ENCODE data around the gene GOSR2.
"Not testable (repeated sequence)": the region's sequence is repeated elsewhere in the genome, so short reads cannot be mapped to it uniquely, and the experiment has no call there.

The GOSR2 gene

GRCh38 chr17:46916211-46916610 lies 6.7 kb upstream of the GOSR2 start:
- Histone ChIP-seq H3K27me3 (ENCODE audit: insufficient read depth, low read length, poor library complexity) (no peaks in the 10 kb centered on the region), H2BK15ac (replicated peaks; ENCODE audit: low read depth) (no peak overlapping the region), H4K8ac (ENCODE audit: low read depth, low read length) (no peak overlapping the region), H3K56ac (ENCODE audit: low read length) (no peak overlapping the region), H3K36me3 (ENCODE audit: control insufficient read depth, insufficient read depth, low read length) (no peaks in the 10 kb centered on the region), H3K4me2 (ENCODE audit: low read length) (no peak overlapping the region), H3K23ac (ENCODE audit: low read length) (no peak overlapping the region), H3K4me3 (ENCODE audit: low read length) (no peak overlapping the region), H2BK120ac (ENCODE audit: low read depth, low read length) (no peak overlapping the region), H2BK5ac (ENCODE audit: low read length) (no peak overlapping the region), H3K27ac (ENCODE audit: low read depth, low read length) (no peak overlapping the region), H3K18ac (ENCODE audit: low read length) (no peak overlapping the region), H3K79me2 (ENCODE audit: control insufficient read depth, insufficient read depth, low read length) (no peaks in the 10 kb centered on the region), H3K4ac (ENCODE audit: low read depth, low read length) (no peak overlapping the region), H3K9ac (ENCODE audit: low read length) (no peak overlapping the region), H2AK5ac (ENCODE audit: low read length) (no peak overlapping the region), H3K4me1 (ENCODE audit: control insufficient read depth, low read depth, low read length) (no peaks in the 10 kb centered on the region), H4K5ac (ENCODE audit: low read length) (no peak overlapping the region), H3K79me1 (ENCODE audit: low read length) (no peaks in the 10 kb centered on the region)
- WGBS (ENCODE audit: extremely low coverage, insufficient coverage, low lambda C conversion rate): no CpG with 5 or more reads among the region's 2 CpGs
- DNase-seq: no peak

DNA sequence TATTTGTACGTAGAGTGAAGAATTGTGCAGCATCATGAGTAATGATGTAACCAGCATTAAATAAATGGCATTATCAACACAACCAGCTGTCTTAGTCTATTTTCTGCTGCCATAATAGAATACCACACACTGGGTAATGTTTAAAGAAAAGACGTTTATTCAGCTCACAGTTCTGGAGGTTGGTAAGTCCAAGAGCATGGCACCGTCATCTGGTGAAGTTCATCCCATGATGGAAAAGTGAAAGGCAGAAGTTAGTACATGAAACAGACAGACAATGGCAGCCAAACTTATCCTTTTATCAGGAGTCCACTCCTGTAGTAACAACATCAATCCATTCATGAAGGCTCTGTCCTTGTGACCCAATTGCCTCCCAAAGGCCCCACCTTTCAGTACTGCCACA lies 6.3 kb upstream of the GOSR2 start:
- H4K8ac ChIP-seq (ENCODE audit: low read depth, low read length): no peak overlapping the region
- H3K23ac ChIP-seq (ENCODE audit: low read length): no peak overlapping the region
- no peak overlapping the region for H4K5ac ChIP-seq (ENCODE audit: low read length)
- no peak overlapping the region for H3K18ac ChIP-seq (ENCODE audit: low read length)
- H3K56ac ChIP-seq (ENCODE audit: low read length): no peak overlapping the region
- no peaks in the 10 kb centered on the region for H3K27me3 ChIP-seq (ENCODE audit: insufficient read depth, low read length, poor library complexity)
- no peak overlapping the region for H3K4me2 ChIP-seq (ENCODE audit: low read length)
- H3K4me1 ChIP-seq (ENCODE audit: control insufficient read depth, low read depth, low read length): no peaks in the 10 kb centered on the region
- no peak overlapping the region for H2AK5ac ChIP-seq (ENCODE audit: low read length)
- no CpG with 5 or more reads among the region's 3 CpGs for WGBS (ENCODE audit: extremely low coverage, insufficient coverage, low lambda C conversion rate)
- no peak overlapping the region for H2BK120ac ChIP-seq (ENCODE audit: low read depth, low read length)
- H3K4ac ChIP-seq (ENCODE audit: low read depth, low read length): no peak overlapping the region
- no peak overlapping the region for H3K9ac ChIP-seq (ENCODE audit: low read length)
- H2BK15ac ChIP-seq (replicated peaks; ENCODE audit: low read depth): no peak overlapping the region
- no peaks in the 10 kb centered on the region for H3K79me1 ChIP-seq (ENCODE audit: low read length)
- H3K27ac ChIP-seq (ENCODE audit: low read depth, low read length): no peak overlapping the region
- H3K4me3 ChIP-seq (ENCODE audit: low read length): no peak overlapping the region
- no peaks in the 10 kb centered on the region for H3K36me3 ChIP-seq (ENCODE audit: control insufficient read depth, insufficient read depth, low read length)
- H2BK5ac ChIP-seq (ENCODE audit: low read length): no peak overlapping the region
- no peak for DNase-seq
- H3K79me2 ChIP-seq (ENCODE audit: control insufficient read depth, insufficient read depth, low read length): no peaks in the 10 kb centered on the region

DNA sequence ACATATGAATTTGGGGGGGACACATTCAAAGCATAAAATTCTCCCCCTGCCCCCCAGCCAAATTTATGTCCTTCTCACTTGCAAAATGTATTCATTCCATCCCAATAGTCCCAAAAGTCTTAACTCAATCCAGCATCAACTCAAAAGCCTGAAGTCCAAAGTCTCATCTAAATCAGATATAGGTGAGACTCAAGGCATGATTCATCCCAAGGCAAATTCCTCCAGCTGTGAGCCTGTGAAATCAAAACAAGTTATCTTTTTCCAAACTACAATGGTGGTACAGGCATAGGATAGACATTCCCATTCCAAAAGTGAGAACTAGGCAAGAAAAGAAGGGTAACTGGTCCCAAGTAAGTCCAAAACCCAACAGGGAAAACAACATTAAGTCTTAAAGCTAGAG lies 5.9 kb upstream of the GOSR2 start:
- H3K18ac ChIP-seq (ENCODE audit: low read length): no peak overlapping the region
- no peaks in the 10 kb centered on the region for H3K27me3 ChIP-seq (ENCODE audit: insufficient read depth, low read length, poor library complexity)
- H3K79me2 ChIP-seq (ENCODE audit: control insufficient read depth, insufficient read depth, low read length): no peaks in the 10 kb centered on the region
- no peaks in the 10 kb centered on the region for H3K36me3 ChIP-seq (ENCODE audit: control insufficient read depth, insufficient read depth, low read length)
- no peak overlapping the region for H3K4me2 ChIP-seq (ENCODE audit: low read length)
- no peak overlapping the region for H3K23ac ChIP-seq (ENCODE audit: low read length)
- H2BK15ac ChIP-seq (replicated peaks; ENCODE audit: low read depth): no peak overlapping the region
- H2AK5ac ChIP-seq (ENCODE audit: low read length): no peak overlapping the region
- no peak overlapping the region for H3K56ac ChIP-seq (ENCODE audit: low read length)
- H3K9ac ChIP-seq (ENCODE audit: low read length): no peak overlapping the region
- H4K8ac ChIP-seq (ENCODE audit: low read depth, low read length): no peak overlapping the region
- no peak overlapping the region for H2BK5ac ChIP-seq (ENCODE audit: low read length)
- H3K4ac ChIP-seq (ENCODE audit: low read depth, low read length): no peak overlapping the region
- no peaks in the 10 kb centered on the region for H3K79me1 ChIP-seq (ENCODE audit: low read length)
- no peak overlapping the region for H2BK120ac ChIP-seq (ENCODE audit: low read depth, low read length)
- no peak for DNase-seq
- H3K4me1 ChIP-seq (ENCODE audit: control insufficient read depth, low read depth, low read length): no peaks in the 10 kb centered on the region
- H3K4me3 ChIP-seq (ENCODE audit: low read length): no peak overlapping the region
- no peak overlapping the region for H4K5ac ChIP-seq (ENCODE audit: low read length)
- no peak overlapping the region for H3K27ac ChIP-seq (ENCODE audit: low read depth, low read length)

GRCh38 chr17:46917516-46917915 lies 5.4 kb upstream of the GOSR2 start:
- Histone ChIP-seq H3K23ac (ENCODE audit: low read length) (no peak overlapping the region), H4K8ac (ENCODE audit: low read depth, low read length) (no peak overlapping the region), H2BK15ac (replicated peaks; ENCODE audit: low read depth) (no peak overlapping the region), H2BK120ac (ENCODE audit: low read depth, low read length) (no peak overlapping the region), H3K79me2 (ENCODE audit: control insufficient read depth, insufficient read depth, low read length) (no peaks in the 10 kb centered on the region), H3K27ac (ENCODE audit: low read depth, low read length) (no peak overlapping the region), H2AK5ac (ENCODE audit: low read length) (no peak overlapping the region), H4K5ac (ENCODE audit: low read length) (no peak overlapping the region), H3K79me1 (ENCODE audit: low read length) (no peaks in the 10 kb centered on the region), H3K4me3 (ENCODE audit: low read length) (no peak overlapping the region), H3K9ac (ENCODE audit: low read length) (no peak overlapping the region), H3K56ac (ENCODE audit: low read length) (no peak overlapping the region), H3K4me2 (ENCODE audit: low read length) (no peak overlapping the region), H3K4ac (ENCODE audit: low read depth, low read length) (no peak overlapping the region), H3K18ac (ENCODE audit: low read length) (no peak overlapping the region), H2BK5ac (ENCODE audit: low read length) (no peak overlapping the region), H3K4me1 (ENCODE audit: control insufficient read depth, low read depth, low read length) (no peaks in the 10 kb centered on the region), H3K36me3 (ENCODE audit: control insufficient read depth, insufficient read depth, low read length) (no peaks in the 10 kb centered on the region), H3K27me3 (ENCODE audit: insufficient read depth, low read length, poor library complexity) (no peaks in the 10 kb centered on the region)
- WGBS (ENCODE audit: extremely low coverage, insufficient coverage, low lambda C conversion rate): no CpG with 5 or more reads among the region's 4 CpGs
- no peak for DNase-seq

- H2BK15ac ChIP-seq (replicated peaks; ENCODE audit: low read depth); H3K4ac ChIP-seq (ENCODE audit: low read depth, low read length); H2AK5ac ChIP-seq (ENCODE audit: low read length); H3K27me3 ChIP-seq (ENCODE audit: insufficient read depth, low read length, poor library complexity); H2BK120ac ChIP-seq (ENCODE audit: low read depth, low read length); H3K4me2 ChIP-seq (ENCODE audit: low read length); DNase-seq; H3K56ac ChIP-seq (ENCODE audit: low read length); H3K36me3 ChIP-seq (ENCODE audit: control insufficient read depth, insufficient read depth, low read length); H3K9ac ChIP-seq (ENCODE audit: low read length); H3K18ac ChIP-seq (ENCODE audit: low read length); H3K27ac ChIP-seq (ENCODE audit: low read depth, low read length); H2BK5ac ChIP-seq (ENCODE audit: low read length); H4K5ac ChIP-seq (ENCODE audit: low read length); H3K23ac ChIP-seq (ENCODE audit: low read length); H4K8ac ChIP-seq (ENCODE audit: low read depth, low read length); H3K4me3 ChIP-seq (ENCODE audit: low read length); H3K4me1 ChIP-seq (ENCODE audit: control insufficient read depth, low read depth, low read length): not testable (repeated sequence)
- peaks cover 29% of the 10 kb centered on the region for H3K79me2 ChIP-seq (ENCODE audit: control insufficient read depth, insufficient read depth, low read length)
- H3K79me1 ChIP-seq (ENCODE audit: low read length): peaks cover 12% of the 10 kb centered on the region
- WGBS (ENCODE audit: extremely low coverage, insufficient coverage, low lambda C conversion rate): no CpG with 5 or more reads among the region's 4 CpGs
Observed at GRCh38 chr17:46921962-46922361, 998 bp upstream of the GOSR2 start.

GRCh38 chr17:46922487-46922803 lies 515 bp upstream of the GOSR2 start:
- Histone ChIP-seq H3K4me2 (ENCODE audit: low read length) (peak overlapping the region; percentile 10), H3K79me2 (ENCODE audit: control insufficient read depth, insufficient read depth, low read length) (peaks cover 32% of the 10 kb centered on the region), H3K56ac (ENCODE audit: low read length) (peak overlapping the region; percentile 95), H3K27me3 (ENCODE audit: insufficient read depth, low read length, poor library complexity) (no peaks in the 10 kb centered on the region), H3K4me3 (ENCODE audit: low read length) (peak overlapping the region; percentile 31), H4K8ac (ENCODE audit: low read depth, low read length) (no peak overlapping the region), H3K36me3 (ENCODE audit: control insufficient read depth, insufficient read depth, low read length) (no peaks in the 10 kb centered on the region), H2BK120ac (ENCODE audit: low read depth, low read length) (no peak overlapping the region), H3K18ac (ENCODE audit: low read length) (no peak overlapping the region), H3K23ac (ENCODE audit: low read length) (no peak overlapping the region), H4K5ac (ENCODE audit: low read length) (no peak overlapping the region), H2BK15ac (replicated peaks; ENCODE audit: low read depth) (no peak overlapping the region), H3K27ac (ENCODE audit: low read depth, low read length) (no peak overlapping the region), H3K79me1 (ENCODE audit: low read length) (peaks cover 13% of the 10 kb centered on the region), H3K9ac (ENCODE audit: low read length) (peak overlapping the region; percentile 54), H2BK5ac (ENCODE audit: low read length) (no peak overlapping the region), H3K4ac (ENCODE audit: low read depth, low read length) (no peak overlapping the region), H2AK5ac (ENCODE audit: low read length) (no peak overlapping the region), H3K4me1 (ENCODE audit: control insufficient read depth, low read depth, low read length) (no peaks in the 10 kb centered on the region)
- WGBS (ENCODE audit: extremely low coverage, insufficient coverage, low lambda C conversion rate): no CpG with 5 or more reads among the region's 6 CpGs
- DNase-seq: no peak
